ENCODE data around the gene SORCS1.

The SORCS1 gene

DNA sequence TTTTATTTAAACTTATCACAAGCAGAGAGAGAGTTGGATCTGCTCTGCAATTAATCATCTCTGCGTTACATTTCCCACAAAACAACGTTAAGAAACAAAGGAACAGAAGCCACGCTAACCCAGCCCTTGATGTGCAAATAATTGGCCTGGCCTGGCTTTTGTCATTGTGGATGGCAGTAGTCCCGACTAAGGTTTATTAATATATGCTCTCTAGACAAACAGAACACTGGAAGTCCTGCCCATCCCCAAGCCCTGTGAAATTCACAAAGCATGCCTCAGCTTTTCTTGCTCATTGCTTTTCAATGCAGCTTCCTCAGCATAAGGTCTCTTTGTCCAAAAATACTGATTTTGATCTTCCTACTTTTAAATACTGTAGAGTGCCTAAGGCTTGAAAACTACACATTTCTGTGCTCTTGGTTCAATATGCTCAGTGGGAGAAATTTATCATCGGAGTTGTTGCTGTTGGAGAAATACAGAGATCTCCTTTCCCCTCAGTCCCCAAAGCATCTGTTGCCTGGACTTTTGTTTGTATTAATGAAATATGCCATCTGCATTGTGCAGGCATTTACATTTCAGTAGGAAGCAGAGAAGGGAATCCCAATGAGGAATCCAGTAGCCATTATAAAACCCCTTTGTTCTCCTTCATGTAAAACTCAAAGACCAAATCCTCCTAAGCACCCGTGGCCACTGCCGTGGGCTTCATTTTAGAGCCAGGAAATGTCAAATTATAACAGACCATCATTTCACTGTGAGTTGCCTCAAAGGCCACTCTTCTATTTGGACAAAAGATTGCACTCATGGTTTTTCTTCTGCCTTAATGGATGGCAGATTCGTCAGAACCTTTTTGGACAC, 61.1 kb downstream of the SORCS1 start:
- no peak for DNase-seq

DNA sequence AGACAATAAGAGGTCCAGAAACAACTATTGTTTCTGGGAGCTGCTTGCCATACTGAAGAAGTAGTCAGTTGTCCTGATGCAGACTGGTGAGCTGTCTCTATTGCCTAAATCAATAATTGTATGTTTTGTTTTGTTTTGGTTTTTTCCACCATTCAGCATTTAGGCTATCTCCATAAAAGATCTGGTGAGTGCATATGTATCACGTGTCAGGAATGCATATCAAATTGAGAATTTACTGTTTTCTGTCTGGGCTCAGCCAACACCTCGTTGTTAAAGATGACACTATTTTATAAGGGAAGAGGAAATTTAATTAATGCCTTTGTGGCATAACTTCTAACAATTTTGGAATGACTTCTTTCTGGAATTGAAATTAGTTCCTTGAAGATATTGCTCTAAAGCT, 66.2 kb downstream of the SORCS1 start:
- DNase-seq: no peak

DNA sequence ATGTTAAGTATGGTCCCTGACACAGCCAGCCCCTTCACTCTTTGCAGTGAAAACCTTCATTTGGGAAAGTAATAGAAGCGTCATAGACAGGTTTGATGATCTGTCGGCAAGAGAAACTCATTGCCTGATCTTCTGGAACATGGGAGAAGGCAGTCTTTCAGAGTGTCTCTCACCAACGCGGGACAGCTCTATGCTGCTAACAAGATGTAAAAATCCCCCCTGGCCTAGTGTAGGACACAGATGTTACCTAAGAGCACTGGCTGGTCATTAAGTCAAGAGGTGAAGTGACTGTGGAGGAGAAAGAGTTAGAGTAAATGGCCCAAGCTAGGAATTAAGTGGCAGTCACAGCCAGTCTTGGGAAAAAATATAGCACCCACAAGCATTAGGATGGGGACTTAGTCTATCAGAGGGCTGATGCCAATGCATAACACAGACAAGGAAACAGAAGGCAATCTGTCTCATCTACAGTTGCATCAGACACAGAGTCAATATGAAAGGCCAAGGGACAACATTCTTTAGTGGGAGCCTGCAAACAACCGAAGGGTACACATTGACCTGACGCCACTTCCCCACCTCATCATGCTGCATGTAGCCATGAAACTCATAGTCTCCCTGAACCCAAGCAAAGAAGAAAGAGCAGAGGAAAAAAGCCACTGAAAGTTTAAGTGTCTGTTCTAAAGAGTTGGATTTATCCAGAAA, 69.5 kb downstream of the SORCS1 start:
- DNase-seq: no peak

DNA sequence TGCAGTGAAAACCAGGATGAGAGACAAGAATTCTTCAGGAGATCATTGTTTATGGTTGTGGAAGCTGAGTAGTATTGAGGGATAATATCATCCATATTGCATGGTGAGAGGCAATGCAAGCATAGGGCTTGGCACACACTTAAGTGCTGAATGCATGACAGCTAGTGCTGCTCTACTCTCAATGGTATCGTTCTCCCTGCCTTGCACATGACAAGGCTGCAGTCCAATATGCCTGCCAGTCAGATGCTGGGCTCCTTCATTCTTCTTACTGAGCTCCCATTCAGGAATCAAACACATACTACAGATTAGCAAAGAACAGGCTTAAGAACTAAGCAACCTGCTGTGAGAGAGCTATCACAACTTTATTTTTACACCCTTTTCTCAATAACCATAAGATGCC, 72.2 kb downstream of the SORCS1 start:
- DNase-seq: no peak

DNA sequence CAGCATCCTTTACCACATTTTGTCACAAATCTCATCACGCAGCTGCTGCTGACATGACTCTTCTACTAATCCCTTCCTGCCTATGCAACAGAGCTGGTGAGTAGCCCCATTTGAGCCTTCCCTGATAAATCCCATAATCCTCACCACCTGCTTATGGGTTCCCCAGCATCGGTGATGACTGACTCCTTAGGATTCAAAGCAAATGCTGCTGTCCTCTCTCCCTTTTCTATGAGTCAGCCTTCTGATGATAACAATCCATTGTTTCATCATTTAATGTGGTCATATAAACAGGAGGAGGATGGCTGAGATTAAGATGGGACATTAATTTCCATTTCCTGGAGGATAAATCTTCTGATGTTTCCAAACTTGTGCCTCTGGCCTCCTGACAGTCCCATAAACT, 73.4 kb downstream of the SORCS1 start:
- no peak for DNase-seq

DNA sequence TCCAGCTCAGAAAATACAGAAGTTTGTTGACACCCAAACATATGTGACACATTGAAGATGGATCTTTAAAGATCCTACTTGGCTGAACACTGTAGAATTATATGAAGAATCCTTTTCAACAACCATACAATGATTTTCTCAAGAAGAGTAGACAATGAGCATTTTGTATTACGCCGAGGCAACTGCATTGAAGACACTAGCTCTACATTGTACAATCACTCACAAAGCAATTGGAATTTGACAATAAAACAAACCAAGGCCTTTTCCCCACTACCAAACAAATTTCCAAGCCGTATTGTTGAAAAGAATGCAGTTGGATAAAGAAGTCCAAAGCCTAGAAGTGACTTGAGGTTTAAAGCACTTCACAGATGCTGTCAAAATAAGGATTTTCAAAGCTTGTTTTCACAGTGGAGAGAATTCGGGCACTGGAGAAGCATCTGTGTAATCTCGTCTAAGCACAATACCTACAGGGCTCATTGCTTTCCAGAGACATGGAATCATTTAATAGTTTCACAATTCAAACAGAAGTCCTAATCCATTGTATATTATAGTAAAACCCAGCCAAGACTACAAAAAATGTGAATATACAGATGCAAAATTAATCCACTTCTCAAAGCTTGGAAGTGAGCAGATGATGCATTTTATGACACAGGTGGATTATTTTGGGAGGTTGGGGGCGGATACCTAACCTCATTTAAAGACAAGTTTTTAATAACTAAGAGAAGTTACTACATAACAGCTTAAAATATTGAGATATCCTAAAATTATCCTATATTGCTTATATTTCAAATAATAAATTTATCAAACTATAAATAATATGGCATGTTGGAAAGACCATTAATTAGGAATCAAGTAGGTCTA, 78.6 kb downstream of the SORCS1 start:
- no peak for DNase-seq

DNA sequence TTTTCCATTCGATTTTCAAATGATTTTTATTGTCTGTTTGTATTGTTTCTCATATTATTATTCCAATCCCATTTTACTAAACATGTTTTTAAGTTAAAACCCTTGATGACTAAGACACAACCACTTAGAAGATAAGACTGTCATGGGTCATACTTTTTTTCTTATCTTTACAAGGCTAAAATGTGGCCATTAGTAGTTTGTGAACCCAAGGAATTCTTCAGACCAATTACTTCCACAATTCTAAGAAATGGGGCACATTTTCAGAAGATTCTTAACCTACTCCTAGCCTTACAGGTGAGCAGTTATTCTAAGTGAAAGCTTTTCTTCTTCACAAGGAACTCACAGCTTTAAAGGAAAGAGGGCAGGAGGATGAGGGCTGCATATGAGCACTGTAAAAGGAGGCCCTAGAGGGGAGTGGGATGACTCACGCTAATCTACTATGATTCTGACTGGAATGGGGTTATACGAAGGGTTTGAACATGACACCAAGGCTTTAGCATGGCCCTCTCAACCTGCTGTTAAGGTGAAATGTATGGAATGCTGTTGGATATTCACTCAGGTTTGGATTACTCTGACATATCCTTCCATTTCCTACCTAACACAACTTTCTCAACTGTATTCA, 81.0 kb downstream of the SORCS1 start:
- no peak for DNase-seq

DNA sequence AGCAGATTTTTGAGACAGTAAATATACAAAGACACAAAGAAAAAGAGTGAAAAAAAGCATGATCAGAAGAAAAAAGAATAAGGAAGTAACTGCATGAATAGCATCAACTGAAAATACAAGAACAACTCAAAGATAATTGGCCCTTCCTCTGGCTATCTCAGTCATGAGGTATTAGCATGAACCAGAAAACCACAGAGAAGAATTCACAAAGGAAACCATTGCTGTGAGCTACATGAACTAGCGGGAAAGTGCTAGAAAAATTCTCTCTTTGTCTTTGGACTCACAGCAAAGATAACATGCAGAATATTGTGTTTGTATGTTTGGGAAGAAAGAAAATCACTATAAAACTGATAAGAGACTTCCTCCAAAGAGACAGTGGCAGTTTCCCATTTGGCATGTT, 82.9 kb downstream of the SORCS1 start:
- no peak for DNase-seq

DNA sequence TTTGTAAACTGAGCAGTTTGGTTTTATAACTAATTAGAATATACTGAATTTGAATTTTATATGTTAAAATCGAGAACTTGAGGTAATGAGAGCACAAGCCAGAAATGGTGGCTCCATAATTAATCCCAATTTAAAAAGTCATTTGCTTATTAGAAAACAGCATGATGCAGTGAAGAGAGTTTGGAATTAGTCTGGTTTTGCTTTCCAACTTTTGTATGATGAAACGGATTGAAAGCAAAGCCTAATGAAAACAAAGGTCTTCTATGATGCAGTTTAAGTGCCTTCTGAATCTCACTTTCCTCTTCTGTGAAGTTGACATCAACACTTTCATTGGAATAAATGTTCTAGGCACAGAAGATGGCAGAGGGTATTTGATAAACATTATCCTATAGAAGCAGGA, 89.4 kb downstream of the SORCS1 start:
- no peak for DNase-seq

DNA sequence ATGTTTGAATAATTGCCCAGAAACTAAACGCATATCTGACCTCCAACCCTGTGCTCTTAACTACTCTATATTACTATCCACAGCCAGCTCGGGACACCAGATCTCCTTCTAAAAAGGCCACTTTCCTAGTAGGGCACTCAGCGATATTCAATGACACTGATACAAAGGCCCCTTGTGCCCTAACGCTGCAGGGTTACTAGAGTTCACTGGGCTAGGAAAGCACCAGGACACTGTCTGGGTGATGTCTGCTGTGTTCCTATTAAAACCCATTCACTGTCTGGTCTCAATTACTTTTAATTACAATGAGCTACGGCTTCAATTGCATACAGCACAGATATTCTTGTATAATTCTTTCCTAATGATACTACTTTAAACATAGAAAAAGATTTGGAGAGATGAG, 91.7 kb downstream of the SORCS1 start:
- DNase-seq: no peak

DNA sequence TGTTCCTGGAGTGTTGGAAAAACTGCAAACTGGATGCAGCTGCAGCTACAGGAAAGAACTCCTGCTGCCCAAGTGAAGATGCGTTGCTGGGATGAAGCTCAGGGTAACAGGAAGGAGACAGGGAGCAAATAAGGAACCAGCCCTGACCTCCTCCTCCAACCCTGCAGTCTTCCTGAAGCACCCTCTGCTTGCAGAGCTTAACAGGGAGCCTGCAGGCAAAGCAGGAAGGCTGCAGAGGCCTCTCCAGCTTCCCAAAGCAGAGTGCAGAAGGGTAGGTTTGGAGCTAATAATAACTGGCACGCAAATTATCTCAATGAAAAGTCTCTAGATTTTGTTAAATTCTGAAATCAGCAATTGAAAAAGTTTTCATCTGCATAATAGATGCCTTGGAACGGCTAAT, 92.5 kb downstream of the SORCS1 start:
- DNase-seq: no peak

DNA sequence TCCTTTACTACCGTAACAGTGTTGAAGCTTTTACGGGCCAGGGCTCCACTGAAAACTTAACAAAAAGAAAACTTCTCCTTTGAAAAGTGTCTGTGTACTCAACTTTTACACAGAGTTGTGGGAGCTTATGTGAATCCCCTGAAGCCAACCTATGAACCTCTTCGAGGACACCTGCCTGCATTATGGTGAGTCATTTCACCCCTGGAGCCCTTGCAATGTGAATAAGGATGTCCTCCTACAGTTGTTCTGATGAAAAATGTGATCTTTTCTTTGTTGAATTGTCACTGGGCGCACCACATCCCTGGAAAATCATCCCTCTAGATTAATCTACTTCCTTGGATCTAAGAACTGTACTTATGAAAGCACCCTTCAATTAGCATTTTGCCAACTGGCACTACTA, 93.2 kb downstream of the SORCS1 start:
- DNase-seq: no peak

DNA sequence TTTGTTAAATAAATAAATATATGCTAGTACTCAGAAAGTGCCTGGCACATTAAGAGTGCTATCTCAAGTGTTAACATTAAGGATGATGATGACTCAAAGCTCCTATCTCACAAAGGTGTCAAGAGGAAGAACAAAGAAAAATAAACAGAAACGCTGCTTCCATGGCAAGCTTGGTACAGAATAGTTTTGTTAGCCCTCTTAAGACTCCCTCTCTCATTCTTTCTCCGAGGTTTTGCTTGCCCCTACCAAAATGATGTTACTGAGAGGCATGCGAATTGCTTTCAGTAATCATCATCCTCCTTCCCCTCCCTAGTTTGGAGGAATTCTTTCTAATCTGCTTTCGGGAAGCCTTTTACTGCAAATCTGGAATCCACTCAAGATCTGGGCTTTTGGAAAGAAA, 96.7 kb downstream of the SORCS1 start:
- no peak for DNase-seq

DNA sequence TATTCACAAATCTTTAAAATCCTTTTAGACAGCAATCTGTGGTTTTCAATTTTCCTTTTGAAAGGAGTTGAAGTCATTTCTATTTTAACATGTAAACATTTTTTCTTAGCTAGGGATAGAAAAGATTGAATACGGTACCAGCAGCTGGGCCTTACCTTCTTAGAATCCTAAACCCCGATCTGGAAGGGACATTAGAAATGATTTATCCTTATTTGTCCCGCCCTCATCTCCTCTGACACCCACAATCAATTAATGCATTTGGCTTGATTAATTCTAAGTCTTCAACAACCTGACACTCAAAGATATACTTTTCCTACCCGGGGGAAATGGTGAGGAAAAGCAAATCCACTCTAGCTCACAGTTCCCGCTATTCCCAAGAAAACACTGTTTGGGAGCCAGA, 100.4 kb downstream of the SORCS1 start:
- no peak for DNase-seq

DNA sequence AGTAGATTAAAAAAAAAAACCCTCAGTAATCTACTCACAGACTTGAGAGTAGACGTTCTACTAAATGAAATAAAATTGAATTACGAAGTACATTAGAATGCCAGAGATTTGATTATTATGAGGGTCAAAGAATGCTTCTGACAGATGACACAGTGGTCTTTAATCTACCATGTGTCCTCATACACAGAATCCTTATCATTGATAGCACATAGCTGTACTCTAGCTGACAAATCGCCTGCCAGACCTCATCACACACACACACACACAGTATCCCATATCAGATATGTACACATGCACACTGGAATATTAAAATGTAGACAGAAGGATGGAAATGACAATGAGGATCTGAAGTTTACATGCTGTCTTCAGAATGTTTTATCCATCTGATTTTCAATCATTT, 104.6 kb downstream of the SORCS1 start:
- no peak for DNase-seq

DNA sequence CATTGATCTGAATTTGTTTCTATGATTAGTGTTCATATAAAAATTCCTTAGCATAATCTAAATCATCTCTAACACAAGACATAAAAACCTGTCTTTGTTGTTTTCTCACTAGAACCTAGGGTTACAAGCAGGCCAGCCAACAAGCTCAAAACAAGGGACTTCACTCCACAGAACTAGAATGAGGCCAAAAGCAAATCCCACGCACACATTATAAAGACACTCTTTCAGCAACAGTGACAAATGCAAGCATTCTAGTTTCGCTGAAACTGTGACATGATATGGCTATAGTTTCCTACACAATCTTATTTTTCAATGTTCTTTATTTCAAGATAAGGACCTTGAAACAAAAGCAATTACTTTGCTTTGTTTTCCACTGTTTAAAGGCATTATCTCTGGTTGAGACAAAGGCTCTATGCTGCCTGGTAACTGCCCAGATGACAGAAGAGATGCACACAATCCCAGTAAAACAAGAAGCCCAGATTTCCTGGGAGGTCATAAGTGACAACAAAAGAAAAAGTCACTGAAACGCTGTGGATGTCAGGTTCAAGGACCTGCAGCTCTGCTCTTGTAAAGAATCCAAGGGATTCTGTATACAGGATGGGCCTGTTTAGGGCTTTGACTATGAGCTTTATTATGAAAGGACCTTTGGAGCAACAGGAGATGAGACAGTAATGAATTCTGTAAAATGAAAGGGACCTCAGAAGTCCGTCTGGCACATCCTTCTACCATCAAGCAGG, 105.3 kb downstream of the SORCS1 start:
- no peak for DNase-seq

DNA sequence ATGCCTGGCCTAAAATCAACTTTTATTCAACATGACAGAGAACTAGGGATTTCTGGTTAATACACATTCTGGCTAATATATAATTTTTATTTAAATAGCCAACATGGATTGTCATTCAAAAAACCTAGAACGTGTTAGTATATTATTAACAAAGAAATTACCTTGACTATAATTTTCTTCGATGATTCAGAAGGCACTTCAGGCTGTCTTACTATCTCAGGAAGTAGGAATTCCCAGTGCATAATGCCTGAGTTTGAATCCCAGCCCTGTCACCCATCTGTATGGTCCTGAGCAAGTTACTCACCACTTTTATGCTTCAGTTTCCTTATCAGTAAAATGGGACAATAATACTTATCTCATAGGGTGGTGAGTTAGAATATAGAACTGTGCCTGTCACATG, 106.2 kb downstream of the SORCS1 start:
- DNase-seq: no peak

DNA sequence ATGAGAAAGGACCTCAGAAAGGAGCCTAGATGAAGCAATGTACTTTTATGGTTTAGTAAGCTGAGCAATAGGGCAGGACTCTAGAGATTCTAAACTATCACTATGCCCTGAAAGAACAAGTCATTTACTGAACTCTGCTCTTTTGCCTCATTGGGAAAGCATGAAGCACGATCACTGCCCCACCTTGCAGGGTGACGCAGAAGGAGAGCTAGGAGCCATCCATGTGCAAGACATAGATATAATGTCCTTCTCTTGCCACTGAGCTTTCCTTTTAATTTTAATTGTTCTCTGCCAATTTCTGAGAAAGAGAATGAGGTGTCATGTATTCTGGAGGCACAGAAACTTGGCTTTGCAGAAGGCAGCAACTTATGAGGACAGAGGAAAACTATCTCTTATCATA, 108.3 kb downstream of the SORCS1 start:
- DNase-seq: no peak

DNA sequence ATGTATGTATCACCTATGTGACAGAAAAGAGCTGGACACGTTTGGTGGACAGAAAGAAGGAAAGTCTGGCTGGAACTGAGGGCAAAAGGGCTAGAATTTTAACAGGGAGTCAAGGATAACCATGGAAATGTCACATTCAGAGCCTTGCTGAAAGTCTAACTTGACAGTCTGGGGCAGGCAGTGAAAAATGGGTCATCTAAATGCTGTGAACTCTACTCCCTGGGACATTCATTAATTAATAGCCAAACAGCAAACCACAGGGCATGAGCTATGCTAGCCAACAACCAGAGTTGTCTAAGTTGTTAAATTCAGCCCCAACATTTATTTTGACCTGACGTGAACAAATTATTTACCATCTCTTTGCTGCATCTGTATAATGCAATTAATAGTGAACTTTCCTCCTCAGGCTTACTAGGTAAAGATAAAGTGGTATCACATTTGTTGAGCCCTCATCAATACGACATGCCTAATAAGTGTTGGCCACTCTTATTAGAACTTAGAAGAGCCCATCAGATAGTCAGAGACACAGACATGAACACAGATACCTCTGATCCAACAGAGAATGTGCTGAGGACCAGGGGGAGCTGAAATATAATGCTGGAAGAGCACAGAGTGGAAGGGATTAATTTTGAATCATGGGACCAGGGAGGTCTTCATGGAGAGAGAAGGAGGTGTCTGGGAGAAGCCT, 109.9 kb downstream of the SORCS1 start:
- DNase-seq: no peak

DNA sequence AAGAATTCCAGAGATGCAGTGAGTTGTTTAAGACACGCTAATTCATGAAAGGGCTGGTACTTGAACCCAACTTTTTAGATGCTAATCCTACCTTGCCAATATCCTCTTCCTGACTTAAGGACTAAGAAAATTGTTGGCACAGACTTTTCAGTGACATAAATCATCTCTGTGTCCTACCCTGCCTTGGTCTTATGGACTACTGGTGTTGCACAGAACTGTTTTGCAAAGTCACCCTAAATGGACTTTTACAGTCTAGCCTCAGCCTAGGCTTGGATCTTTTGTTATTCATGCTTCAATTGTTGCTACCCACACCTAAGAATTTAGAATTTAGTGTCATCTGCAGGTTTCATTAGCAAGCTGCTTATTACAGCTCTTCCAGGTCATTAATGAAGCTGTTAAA, 112.7 kb downstream of the SORCS1 start:
- DNase-seq: no peak

DNA sequence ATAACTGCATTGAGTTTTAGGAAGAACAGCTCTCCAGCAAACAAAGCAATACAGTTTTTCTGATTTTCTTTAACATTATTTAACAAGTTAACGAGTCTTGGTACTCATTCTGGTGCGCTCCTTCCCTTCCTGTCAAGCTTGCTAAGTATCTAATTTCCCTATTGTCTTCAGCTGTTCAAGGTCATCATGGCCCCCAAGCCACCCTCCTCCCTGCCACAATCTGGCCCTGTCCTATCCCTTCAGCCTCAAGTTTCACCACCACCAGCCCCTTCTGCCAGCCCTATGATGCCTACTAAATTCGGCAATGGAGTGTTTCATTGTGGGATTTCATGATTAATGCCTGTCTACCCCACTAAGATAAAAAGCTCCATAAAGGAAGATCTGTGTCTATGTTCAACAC, 121.0 kb downstream of the SORCS1 start:
- DNase-seq: no peak

All from activated CD4-positive, alpha-beta T cell treated with anti-CD3 and anti-CD28 coated beads for 4 hours (primary cell).